T-helper 1 cell treated with Interleukin-12 subunit alpha and Interleukin-12 subunit beta and Interleukin-4 antibody, amounts not matched to agents 30 μg/mL and 1 μg/mL, for 36 hours (primary cell): ENCODE measurements around the gene LY6G5B.
A peak's percentile ranks its signal among the peaks of the same experiment; 100 is the strongest.
"Not testable (repeated sequence)": the region's sequence is repeated elsewhere in the genome, so short reads cannot be mapped to it uniquely, and the experiment has no call there.

ENCODE experiments used
- H3K27ac Mint-ChIP-seq: one replicate; pipeline ENCODE4 v1.8.0; 2021; ENCODE audit warnings: mild to moderate bottlenecking, mixed read lengths
- H3K27me3 Mint-ChIP-seq: one replicate; pipeline ENCODE4 v1.8.0; 2021; ENCODE audit warnings: low read depth, mixed read lengths
- H3K36me3 Mint-ChIP-seq: one replicate; pipeline ENCODE4 v1.8.0; 2021; ENCODE audit warnings: low read depth, mixed read lengths
- H3K4me1 Mint-ChIP-seq: one replicate; pipeline ENCODE4 v1.8.0; 2021; ENCODE audit warnings: low read depth, mixed read lengths
- H3K4me3 Mint-ChIP-seq: one replicate; pipeline ENCODE4 v1.8.0; 2021; ENCODE audit warnings: mild to moderate bottlenecking, moderate library complexity, mixed read lengths
- H3K9me3 Mint-ChIP-seq: one replicate; pipeline ENCODE4 v1.8.0; 2021; ENCODE audit warnings: mixed read lengths

The LY6G5B gene

DNA sequence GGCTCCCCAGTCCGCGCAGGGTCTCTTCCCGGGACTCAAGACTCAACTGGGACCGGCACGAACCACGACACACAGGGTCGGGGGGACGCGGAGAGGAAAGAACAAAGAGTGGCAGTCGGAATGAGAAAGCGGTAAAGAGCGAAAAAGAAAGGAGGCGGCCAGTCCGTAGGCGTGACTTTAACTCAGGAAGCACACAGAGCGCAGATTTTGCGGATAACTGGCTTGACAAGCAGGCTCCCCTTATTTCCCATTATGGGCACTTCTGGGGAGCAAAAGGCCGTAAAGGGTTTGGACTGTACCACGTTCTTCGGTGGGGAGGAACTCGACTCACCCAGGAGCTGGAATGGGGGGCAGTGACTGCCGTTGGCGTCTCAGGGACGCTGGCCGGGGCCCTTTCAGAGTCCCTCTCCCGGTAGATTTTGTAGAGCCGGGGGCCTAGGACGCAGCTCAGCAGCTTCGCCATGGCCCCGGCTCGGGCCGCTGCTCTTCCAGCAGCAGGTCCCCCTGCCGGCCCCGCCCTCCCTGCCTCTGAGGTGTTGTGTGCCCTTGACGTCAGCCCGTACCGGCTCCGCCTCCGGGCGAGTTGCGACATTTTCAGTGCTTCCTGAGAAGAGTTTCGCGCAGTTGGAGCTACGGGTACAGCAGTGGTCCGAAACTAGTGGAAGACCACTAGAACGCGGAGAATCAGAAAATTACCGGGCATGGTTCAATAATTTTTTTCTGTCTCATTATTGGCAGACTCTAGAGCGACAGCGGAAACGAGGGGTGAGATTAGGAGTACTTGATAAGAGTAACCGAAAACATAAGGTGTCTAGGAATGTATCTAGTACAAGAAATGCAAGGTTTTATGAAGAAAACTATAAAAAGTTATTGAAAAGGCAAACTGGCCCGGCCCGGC is 33.3 kb downstream of the LY6G5B start, which contains the start of gene ABHD16A:
TSS of gene ABHD16A (minus strand) at position 506 of the 898 bp plus-strand sequence. CDS start at position 463, 43 bp downstream.
- Mint-ChIP-seq H3K4me1 (peaks cover 15% of the 10 kb centered on the region), H3K27me3 (no peaks in the 10 kb centered on the region), H3K27ac (peak within 1 kb of the TSS; percentile 95), H3K36me3 (peaks cover under 1% of the 10 kb centered on the region), H3K9me3 (no peaks in the 10 kb centered on the region), H3K4me3 (peak within 1 kb of the TSS; percentile 93)

DNA sequence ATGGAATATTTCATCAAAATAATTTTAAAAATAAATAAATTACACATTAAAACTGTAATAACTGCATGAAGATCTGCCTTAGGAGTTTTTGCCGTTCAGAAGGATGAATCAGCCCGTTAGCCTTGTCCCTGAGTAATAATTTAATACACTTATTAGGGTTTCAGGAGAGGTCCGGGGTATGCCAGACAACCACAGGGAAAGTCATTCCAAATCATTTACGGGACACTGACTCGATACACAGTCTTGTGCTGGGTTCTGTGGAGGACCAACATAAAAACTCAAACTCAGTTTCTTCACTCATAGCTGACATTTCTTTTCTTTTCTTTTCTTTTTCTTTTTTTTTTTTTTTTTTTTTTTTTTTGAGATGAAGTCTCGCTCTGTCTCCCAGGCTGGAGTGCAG is 36.2 kb downstream of the LY6G5B start:
- no peaks in the 10 kb centered on the region for H3K27me3 Mint-ChIP-seq
- peaks cover 17% of the 10 kb centered on the region for H3K4me1 Mint-ChIP-seq
- H3K9me3 Mint-ChIP-seq, result no peaks in the 10 kb centered on the region
- no peak overlapping the region for H3K4me3 Mint-ChIP-seq
- H3K36me3 Mint-ChIP-seq, result no peaks in the 10 kb centered on the region
- H3K27ac Mint-ChIP-seq, result no peak overlapping the region

GRCh38 chr6:31706599-31706998 is 36.8 kb downstream of the LY6G5B start, which contains the start of gene LY6G6F:
LY6G6F (plus strand) TSS chr6:31706866; CDS start chr6:31706907, 41 bp downstream.
- Mint-ChIP-seq H3K27me3 (no peaks in the 10 kb centered on the region), H3K4me1 (peaks cover 15% of the 10 kb centered on the region), H3K27ac (no peak within 1 kb of the TSS), H3K9me3 (no peaks in the 10 kb centered on the region), H3K36me3 (no peaks in the 10 kb centered on the region), H3K4me3 (no peak within 1 kb of the TSS)

DNA sequence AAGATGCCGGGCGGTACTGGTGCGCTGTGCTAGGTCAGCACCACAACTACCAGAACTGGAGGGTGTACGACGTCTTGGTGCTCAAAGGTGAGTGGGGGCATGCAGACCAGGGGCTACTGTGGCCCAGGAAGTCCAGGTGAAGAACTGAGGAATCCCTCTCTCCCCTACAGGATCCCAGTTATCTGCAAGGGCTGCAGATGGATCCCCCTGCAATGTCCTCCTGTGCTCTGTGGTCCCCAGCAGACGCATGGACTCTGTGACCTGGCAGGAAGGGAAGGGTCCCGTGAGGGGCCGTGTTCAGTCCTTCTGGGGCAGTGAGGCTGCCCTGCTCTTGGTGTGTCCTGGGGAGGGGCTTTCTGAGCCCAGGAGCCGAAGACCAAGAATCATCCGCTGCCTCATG is 37.9 kb downstream of the LY6G5B start:
- Mint-ChIP-seq H3K4me1 (peaks cover 10% of the 10 kb centered on the region), H3K36me3 (no peaks in the 10 kb centered on the region), H3K9me3 (no peaks in the 10 kb centered on the region), H3K27ac (no peak overlapping the region), H3K4me3 (no peak overlapping the region), H3K27me3 (peaks cover 3% of the 10 kb centered on the region)

- no peaks in the 10 kb centered on the region for H3K36me3 Mint-ChIP-seq
- H3K27ac Mint-ChIP-seq, result no peak overlapping the region
- H3K4me3 Mint-ChIP-seq, result no peak overlapping the region
- H3K9me3 Mint-ChIP-seq, result no peaks in the 10 kb centered on the region
- H3K4me1 Mint-ChIP-seq, result peaks cover 10% of the 10 kb centered on the region
- H3K27me3 Mint-ChIP-seq, result peaks cover 7% of the 10 kb centered on the region
These were observed 38.4 kb downstream of the LY6G5B start for GRCh38 chr6:31708224-31708623.

GRCh38 chr6:31709157-31709556 is 39.4 kb downstream of the LY6G5B start:
- peaks cover 11% of the 10 kb centered on the region for H3K27me3 Mint-ChIP-seq
- not testable (repeated sequence) for H3K27ac Mint-ChIP-seq, H3K9me3 Mint-ChIP-seq, H3K36me3 Mint-ChIP-seq, H3K4me1 Mint-ChIP-seq, H3K4me3 Mint-ChIP-seq

- no peaks in the 10 kb centered on the region for H3K9me3 Mint-ChIP-seq
- H3K4me1 Mint-ChIP-seq, result peaks cover 7% of the 10 kb centered on the region
- no peak overlapping the region for H3K27ac Mint-ChIP-seq
- peaks cover 14% of the 10 kb centered on the region for H3K27me3 Mint-ChIP-seq
- H3K4me3 Mint-ChIP-seq, result no peak overlapping the region
- no peaks in the 10 kb centered on the region for H3K36me3 Mint-ChIP-seq
These were observed 40.9 kb downstream of the LY6G5B start for GRCh38 chr6:31710523-31711219.

DNA sequence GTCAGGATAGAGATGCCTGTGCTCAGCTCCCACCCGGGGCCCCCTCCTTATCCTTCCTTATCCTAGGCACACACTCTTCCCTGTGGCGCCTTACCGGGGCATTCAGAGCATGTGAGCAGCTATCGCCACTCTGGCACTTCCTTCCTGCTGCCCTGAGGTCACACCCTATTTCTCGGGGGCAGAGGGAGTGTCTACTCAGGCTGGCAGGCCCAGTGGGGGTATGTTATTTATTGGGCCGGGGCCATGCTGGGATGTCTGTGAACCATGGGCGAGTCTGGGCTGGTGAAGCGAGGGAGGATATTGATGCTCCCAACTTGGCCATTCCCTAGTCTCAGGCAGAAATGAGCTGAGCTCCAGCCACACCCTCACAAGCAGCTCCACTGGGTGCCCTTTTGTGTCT is 41.5 kb downstream of the LY6G5B start:
- no peak overlapping the region for H3K27ac Mint-ChIP-seq

DNA sequence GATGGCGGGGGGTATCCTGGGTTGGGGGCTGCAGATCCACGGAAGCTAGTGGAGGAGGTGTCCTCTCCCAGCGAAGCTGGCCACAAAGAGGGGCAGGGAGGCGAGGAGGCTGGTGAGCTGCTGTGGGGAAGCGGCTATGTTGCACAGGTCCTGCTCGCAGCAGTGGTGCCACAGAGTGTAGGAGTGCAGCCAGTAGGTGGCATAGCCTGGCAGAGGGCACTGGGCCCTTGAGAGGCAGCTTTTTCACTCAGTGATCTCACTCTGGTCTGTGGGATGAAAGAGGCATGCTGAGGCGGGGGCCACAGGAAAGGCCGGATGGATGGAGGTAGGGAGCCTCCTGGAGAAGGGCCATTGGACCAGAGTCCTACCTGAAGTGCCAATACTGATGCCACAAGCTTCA is 42.5 kb downstream of the LY6G5B start:
- no peak overlapping the region for H3K27ac Mint-ChIP-seq

More for the DNA sequence above, 41.5 kb downstream of the LY6G5B start:
- Mint-ChIP-seq H3K4me3 (no peak overlapping the region), H3K27me3 (peaks cover 14% of the 10 kb centered on the region), H3K4me1 (peaks cover 7% of the 10 kb centered on the region), H3K36me3 (no peaks in the 10 kb centered on the region), H3K9me3 (no peaks in the 10 kb centered on the region)

GRCh38 chr6:31713465-31713864 is 43.7 kb downstream of the LY6G5B start:
- H3K4me1 Mint-ChIP-seq, result peaks cover 7% of the 10 kb centered on the region
- no peaks in the 10 kb centered on the region for H3K9me3 Mint-ChIP-seq
- H3K27me3 Mint-ChIP-seq, result peaks cover 14% of the 10 kb centered on the region
- no peaks in the 10 kb centered on the region for H3K36me3 Mint-ChIP-seq
- peak overlapping the region; percentile 17 for H3K27ac Mint-ChIP-seq
- no peak overlapping the region for H3K4me3 Mint-ChIP-seq

More for the DNA sequence above, 42.5 kb downstream of the LY6G5B start:
- Mint-ChIP-seq H3K4me1 (peaks cover 7% of the 10 kb centered on the region), H3K36me3 (no peaks in the 10 kb centered on the region), H3K4me3 (no peak overlapping the region), H3K9me3 (no peaks in the 10 kb centered on the region), H3K27me3 (peaks cover 14% of the 10 kb centered on the region)

DNA sequence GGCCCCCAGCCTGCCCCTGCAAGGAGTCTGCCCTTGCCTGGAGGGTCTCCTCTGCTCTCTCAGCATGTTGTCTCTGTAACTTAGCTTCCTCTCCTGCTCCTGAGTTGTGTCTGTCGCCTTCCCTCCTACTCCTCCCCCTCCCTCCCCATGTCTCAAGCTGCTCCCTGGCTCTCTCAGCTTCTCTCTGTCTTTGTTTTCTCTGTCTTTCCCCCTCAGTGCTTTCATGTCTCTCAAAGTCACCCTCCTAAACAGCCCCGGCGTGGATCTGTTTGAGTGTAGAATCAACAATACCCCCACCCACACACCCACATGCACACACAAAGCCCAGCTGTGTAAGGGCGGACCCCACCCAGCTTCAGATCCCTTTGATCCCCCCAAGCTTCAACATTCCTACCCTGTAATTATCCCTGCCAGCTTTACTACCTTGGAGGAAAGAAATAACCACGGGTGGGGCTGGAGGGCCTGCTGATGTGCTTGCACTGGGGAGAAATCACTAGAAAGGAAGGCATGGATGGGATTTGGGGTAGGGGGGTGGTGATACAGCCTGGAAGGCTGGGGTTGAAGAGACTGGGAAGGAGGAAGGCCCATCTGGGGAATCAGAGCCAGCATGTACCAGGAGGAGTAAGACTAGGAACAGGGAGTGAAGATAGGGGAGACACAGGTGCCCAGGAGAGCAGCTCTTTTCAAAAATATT is 44.4 kb downstream of the LY6G5B start:
- Mint-ChIP-seq H3K4me1 (peaks cover 7% of the 10 kb centered on the region), H3K9me3 (no peaks in the 10 kb centered on the region), H3K4me3 (no peak overlapping the region), H3K27ac (no peak overlapping the region), H3K36me3 (no peaks in the 10 kb centered on the region), H3K27me3 (peaks cover 14% of the 10 kb centered on the region)

GRCh38 chr6:31715022-31715958 is 45.5 kb downstream of the LY6G5B start, which contains the start of gene LY6G6D:
LY6G6D (plus strand) TSS chr6:31715348; CDS start chr6:31715356, 8 bp downstream.
- Mint-ChIP-seq H3K9me3 (no peaks in the 10 kb centered on the region), H3K27ac (no peak within 1 kb of the TSS), H3K4me3 (no peak within 1 kb of the TSS), H3K4me1 (peaks cover 7% of the 10 kb centered on the region), H3K27me3 (peaks cover 14% of the 10 kb centered on the region), H3K36me3 (no peaks in the 10 kb centered on the region)

- H3K27me3 Mint-ChIP-seq, result peaks cover 11% of the 10 kb centered on the region
- no peaks in the 10 kb centered on the region for H3K4me1 Mint-ChIP-seq
- no peaks in the 10 kb centered on the region for H3K36me3 Mint-ChIP-seq
- no peaks in the 10 kb centered on the region for H3K9me3 Mint-ChIP-seq
- H3K4me3 Mint-ChIP-seq, result no peak overlapping the region
- no peak overlapping the region for H3K27ac Mint-ChIP-seq
These were observed 47.9 kb downstream of the LY6G5B start for GRCh38 chr6:31717499-31718222.
